ENCODE results near the gene P2RX7.

GRCh38 chr12:121113057-121113456, 19.6 kb upstream of the P2RX7 start:
- TF ChIP-seq EZH2phosphoT487 (IDR thresholded peaks at IDR 0.05; ENCODE audit: borderline replicate concordance, low read length): no peak
- TF ChIP-seq CTCF (conservative IDR thresholded peaks at IDR 0.05; ENCODE audit: low read depth, low read length): no peak

All from PC-3 (cell line).